ENCODE data around the gene SLC7A10.
A peak's percentile ranks its signal among the peaks of the same experiment; 100 is the strongest.

SLC7A10 gene

GRCh38 chr19:33205531-33206260 is 20.0 kb downstream of the SLC7A10 start:
- peak in 3 of 10 donors; percentile 72 to 84 (median 83) for DNase-seq
- intact Hi-C loops (cut with DNase I) = no loop called here

GRCh38 chr19:33205110-33205509 is 20.5 kb downstream of the SLC7A10 start:
- intact Hi-C loops (cut with DNase I) = no loop called here
- DNase-seq = peak in 3 of 10 donors; percentile 69 to 84 (median 73)

DNA sequence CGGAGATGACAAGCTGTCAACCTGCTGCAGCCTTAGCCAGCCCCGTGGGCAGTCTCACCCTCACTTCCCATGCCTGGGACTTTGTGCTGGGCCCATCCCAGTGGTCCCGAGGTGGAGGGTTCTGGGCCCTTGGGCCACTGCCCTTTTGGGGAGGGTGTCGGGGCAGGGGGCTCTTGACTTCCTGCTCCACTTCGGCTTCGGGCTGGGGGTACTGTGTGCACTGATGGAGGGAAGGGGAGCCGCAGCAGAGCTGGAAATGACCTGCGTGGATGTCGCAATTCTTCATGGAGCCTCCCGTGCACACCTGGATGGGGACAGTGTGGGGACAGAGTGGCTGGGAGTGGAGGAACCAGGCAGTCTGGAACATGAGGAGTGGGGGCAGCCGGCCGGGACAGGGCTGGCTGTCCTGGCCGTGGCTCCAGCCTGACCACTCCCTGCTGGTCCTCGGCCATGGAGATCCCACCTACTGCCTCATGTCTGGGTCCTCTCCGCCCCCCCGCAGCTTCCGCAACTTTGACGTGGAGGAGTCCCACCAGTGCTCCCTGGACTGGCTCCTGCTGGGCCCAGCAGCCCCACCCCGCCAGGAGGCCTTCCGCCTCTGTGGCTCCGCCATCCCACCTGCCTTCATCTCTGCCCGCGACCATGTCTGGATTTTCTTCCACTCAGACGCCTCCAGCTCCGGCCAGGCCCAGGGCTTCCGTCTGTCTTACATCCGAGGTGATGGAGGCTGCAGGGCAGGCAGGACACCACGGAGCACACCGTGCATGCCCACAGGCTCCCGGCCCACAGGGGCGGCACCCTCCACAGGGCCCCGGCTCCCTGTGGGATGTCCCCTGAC is 21.3 kb downstream of the SLC7A10 start:
- intact Hi-C loops (cut with DNase I) = no loop called here

GRCh38 chr19:33203529-33203928 is 22.1 kb downstream of the SLC7A10 start:
- peak in 3 of 10 donors; percentile 63 to 79 (median 63) for DNase-seq
- intact Hi-C loops (cut with DNase I) = no loop called here

More for the DNA sequence above, 21.3 kb downstream of the SLC7A10 start:
- peak in 3 of 10 donors; percentile 66 to 80 (median 80) for DNase-seq

- intact Hi-C loops (cut with DNase I) = no loop called here
- DNase-seq = peak in 2 of 10 donors; percentile 61 to 74
Measured at GRCh38 chr19:33202546-33203507, 22.8 kb downstream of the SLC7A10 start.

- no peak for DNase-seq
- intact Hi-C loops (cut with DNase I) = no loop called here
Measured at GRCh38 chr19:33201886-33202545, 23.6 kb downstream of the SLC7A10 start.

DNA sequence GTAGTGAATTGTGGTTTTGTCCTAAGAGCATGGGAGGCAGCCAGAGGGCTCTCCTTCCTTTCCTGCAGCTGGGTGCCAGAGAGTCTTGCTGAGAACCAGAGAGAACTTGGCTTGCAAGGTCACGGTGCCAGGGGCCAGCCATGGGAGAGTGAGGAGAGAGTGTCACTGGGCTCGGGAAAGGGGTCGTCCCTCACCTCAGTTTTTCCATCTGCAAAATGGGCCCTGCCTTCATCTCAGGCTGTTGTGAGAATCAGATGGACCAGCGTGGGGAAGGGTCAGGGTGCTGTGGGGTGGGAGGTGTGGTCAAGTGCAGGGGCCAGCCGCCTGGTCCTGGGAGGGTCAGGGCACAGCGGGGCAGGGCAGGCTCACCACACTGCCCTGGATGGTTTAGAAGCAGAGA is 24.2 kb downstream of the SLC7A10 start:
- DNase-seq = peak in 1 of 10 donors; percentile 48

DNA sequence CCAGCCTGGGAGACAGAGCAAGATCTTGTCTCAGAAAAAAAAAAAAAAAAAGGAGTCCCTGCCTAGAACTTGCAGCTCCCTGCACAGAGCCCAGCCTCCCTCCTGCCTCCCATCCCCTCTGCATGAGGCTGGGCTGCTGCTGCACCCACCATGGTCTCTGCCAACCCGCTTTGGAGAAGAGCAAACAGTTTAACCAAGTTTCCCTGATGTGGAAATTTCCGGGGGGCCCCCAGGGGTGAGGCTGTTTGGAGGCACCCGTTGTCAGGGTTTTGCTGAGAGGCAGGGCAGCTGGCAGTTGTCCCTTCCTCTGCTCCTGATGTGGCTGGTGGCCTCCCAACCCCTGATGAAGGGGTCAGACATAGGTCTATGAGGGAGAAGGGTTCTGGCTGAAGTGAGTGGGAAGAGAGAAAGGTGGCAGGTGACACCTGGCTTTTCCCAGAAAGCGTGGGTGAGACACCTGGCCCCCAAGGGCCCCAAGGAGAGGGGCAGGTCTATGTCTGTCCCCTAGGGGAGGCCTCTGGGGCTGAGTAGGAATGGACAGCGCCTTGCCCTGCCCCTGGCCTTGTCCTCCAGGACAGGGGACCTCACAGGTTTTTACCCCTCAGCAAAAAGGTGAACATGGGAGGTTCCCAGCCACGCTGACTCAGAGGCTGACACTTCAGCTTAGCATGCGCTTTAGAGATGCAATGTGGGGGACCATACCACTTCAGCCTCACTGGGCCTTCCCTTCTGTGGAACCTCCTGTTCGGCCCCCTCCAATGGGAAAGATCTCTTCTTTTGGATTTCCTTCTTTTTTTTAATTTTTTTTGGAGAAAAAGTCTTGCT is 26.0 kb downstream of the SLC7A10 start:
- intact Hi-C loops (cut with DNase I) = no loop called here
- no peak for DNase-seq

More for the DNA sequence above, 24.2 kb downstream of the SLC7A10 start:
- intact Hi-C loops (cut with DNase I) = no loop called here

DNA sequence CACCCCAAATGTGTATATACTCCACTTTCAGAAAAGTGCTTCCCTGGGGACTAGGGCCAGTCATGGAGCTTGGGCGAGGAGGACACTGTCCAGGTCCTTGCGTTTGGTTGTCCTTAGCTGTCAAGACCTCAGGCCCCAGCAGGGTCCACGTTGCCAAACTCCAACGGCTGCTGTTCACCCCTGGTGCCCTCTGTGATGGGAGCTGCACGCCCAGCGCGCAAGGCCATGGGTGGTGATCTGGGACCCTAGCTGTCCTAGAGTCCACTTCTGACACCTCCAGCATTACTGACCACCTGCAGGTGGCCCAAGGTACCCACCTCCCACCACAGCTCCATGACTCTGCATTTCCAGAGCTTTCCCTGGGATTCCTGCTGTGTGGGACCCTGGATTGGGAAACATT is 27.5 kb downstream of the SLC7A10 start:
- DNase-seq = no peak
- intact Hi-C loops (cut with DNase I) = no loop called here

DNA sequence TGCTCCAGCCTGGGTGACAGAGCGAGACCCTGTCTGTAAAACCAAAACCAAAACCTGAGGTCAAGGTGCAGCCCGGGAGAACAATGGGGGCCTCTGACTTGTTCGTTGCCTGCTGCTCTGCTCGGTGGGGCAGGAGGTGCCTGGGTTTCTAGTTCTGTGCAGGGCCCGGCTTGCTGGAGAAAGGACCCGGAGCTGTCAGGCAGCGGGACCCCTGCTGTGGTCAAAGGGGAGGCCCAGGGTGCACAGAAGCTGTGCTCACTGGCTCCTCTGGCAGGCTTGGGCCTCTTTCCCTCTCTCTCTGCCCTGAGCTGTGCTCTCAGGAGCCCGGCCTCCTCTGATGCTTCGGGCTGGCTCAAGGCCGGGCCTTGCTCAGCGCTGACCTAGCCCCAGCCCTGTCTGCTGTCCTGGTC is 28.1 kb downstream of the SLC7A10 start:
- DNase-seq = no peak
- intact Hi-C loops (cut with DNase I) = no loop called here

GRCh38 chr19:33196446-33197193 is 29.0 kb downstream of the SLC7A10 start:
- DNase-seq = peak in 2 of 10 donors; percentile 24 to 60

GRCh38 chr19:33195645-33196347 is 29.9 kb downstream of the SLC7A10 start:
- intact Hi-C loops (cut with DNase I) = no loop called here
- peak in 3 of 10 donors; percentile 54 to 70 (median 66) for DNase-seq

More at GRCh38 chr19:33196446-33197193, 29.0 kb downstream of the SLC7A10 start:
- intact Hi-C loops (cut with DNase I) = no loop called here

DNA sequence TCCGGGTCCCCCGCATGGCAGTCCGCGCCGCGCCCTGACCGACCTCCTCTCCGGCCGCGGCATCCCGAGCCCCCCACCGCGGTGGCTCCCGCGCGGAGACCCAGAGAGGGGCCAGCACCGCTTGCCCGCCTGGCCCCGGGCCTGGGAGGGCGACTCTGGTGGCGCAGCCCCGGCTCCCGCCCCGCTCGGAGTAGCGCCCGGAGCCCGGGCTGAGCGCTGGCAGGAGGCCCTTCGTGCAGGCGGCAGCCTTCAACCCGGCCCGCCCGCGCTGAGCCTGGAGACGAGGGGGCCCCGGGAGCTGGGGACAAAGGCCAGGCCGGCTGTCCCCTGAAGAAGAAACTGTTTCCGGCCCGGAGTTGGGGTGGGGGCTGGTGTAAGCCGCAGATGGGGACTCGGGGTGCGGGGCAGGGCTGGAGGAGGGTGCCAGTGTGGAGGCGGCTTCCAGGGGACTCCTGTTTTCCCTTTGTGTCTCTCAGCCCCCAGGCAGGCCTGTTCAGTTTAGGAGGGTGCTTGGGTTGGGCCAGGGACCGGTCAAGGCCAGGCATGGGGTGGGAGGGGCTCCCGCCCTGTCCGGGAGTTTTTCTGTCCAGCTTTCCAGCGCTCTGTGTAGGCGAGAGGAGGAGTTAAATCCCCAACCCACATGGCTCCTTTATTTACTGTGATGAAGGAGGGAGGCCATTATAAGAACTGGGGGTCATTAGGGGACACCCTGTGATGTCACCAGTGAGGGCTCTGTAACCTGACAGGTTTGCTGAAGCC is 30.6 kb downstream of the SLC7A10 start:
- intact Hi-C loops (cut with DNase I) = loop anchor here (1.0 kb wide), 1 partner anchor 18 kb away; no protein-coding TSS in a partner anchor
- peak in 3 of 10 donors; percentile 76 to 84 (median 82) for DNase-seq

- DNase-seq = peak in 3 of 10 donors; percentile 71 to 79 (median 76)
- intact Hi-C loops (cut with DNase I) = loop anchor here (1.0 kb wide), 1 partner anchor 17 kb away; no protein-coding TSS in a partner anchor
Measured at GRCh38 chr19:33194532-33194885, 31.1 kb downstream of the SLC7A10 start.

DNA sequence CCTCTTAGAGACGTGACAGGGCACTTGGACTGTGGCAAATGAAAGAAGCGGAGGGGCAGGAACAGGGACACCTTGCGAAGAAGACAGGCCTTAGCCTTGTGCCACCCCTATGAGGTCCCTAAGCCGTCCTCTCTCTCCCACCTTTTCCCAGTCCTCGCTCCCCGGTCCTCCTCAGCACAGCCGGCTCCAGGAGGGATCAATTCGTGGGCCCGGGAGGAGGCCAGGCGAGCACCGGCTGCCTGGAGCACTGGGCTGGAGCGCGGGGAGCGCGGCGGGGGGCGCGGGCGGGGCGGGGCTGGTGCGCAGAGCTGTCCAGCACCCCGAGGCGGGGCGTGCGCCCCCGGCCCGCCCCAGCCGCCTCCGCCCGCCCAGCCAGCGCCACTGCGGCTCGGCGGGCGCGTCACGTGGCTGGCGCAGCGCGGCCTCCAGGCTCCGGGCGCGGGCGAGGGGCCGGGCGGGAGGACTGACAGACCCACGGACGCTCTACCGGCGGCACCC is 31.7 kb downstream of the SLC7A10 start, which contains the start of gene LRP3:
Gene LRP3, plus strand, starts transcription at position 466 of the 498 bp plus-strand sequence. CDS start 456 bp downstream, outside the sequence.
- DNase-seq = peak in 6 of 10 donors; percentile 50 to 90 (median 74)
- intact Hi-C loops (cut with DNase I) = loop anchor here (1.0 kb wide), 1 partner anchor 17 kb away; no protein-coding TSS in a partner anchor

DNA sequence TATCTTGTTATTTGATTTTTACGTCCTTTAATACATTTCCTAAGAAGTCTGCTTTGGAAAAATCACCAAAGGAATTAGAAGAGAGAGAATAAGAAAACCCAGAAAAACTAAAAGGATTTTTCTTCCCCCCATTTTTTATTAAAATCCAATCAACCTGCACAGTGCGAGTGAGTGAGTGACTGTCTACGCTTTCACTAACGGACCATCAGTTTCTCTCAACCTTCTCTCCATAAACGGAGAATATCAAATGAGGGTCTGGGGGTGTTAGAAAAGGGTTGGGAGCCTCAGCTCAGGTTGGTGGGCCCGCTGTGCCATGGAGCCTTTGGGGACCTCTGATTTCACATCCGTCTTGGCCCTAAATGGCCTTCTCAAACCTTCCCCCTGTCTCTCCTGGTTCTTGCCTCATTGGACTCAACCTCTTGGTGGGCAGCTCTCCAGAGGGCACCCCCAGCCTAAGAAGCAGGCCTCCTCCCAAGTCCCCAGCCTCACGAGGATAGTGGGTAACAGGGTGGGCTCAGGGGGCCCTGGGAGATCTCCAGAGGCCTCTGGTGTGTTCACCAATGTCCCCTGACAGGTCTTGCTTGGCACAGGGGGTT is 32.3 kb downstream of the SLC7A10 start:
- intact Hi-C loops (cut with DNase I) = no loop called here
- DNase-seq = peak in 3 of 10 donors; percentile 14 to 57 (median 21)

All from posterior cingulate gyrus (tissue), 11 donors.